HepG2 (cell line): ENCODE measurements around the gene SEMA3B. TPM values are rescaled to one million over a fixed set of nuclear protein-coding genes. Genes with fewer than 3 reads are reported as not detected.
A peak's percentile ranks its signal among the peaks of the same experiment; 100 is the strongest.

Source experiments
- FOXK1 ChIP-seq: sonication (generic); formaldehyde crosslinking; IDR thresholded peaks from 2 replicates; pipeline ENCODE4 v1.4.0; 2020; ENCODE audit warnings: low read depth, missing genetic modification reagents, borderline replicate concordance
- GZF1 ChIP-seq: sonication (generic); formaldehyde crosslinking; IDR thresholded peaks from 2 replicates; pipeline ENCODE4 v1.5.1; 2020; ENCODE audit warnings: mild to moderate bottlenecking, missing genetic modification reagents
- HIVEP1 ChIP-seq: sonication (generic); formaldehyde crosslinking; IDR thresholded peaks from 2 replicates; pipeline ENCODE4 v1.4.0; 2020; ENCODE audit warnings: mild to moderate bottlenecking, missing genetic modification reagents
- IRF2 ChIP-seq: IDR thresholded peaks from 2 replicates; pipeline ENCODE4 v1.6.1; 2018; ENCODE audit warnings: missing genetic modification reagents, missing compliant biosample characterization
- KDM2A ChIP-seq: sonication (generic); formaldehyde crosslinking; IDR thresholded peaks from 2 replicates; pipeline ENCODE4 v1.4.0; 2020; ENCODE audit warnings: low read depth, missing genetic modification reagents, borderline replicate concordance
- KLF12 ChIP-seq: sonication (generic); formaldehyde crosslinking; IDR thresholded peaks from 2 replicates; pipeline ENCODE4 v1.4.0; 2020; ENCODE audit warnings: missing genetic modification reagents, borderline replicate concordance
- LCORL ChIP-seq, 2 experiments: fragments of 450-650 bp in 1 of 2; sonication (generic) in 1 of 2; formaldehyde crosslinking in 1 of 2; IDR thresholded peaks; 2 replicates each; pipeline versions ENCODE4 v1.5.0 to v1.6.1; 2017 to 2020; ENCODE audit warnings: antibody characterized with exemption in 1 of 2, missing genetic modification reagents in 1 of 2
- MBD4 ChIP-seq: IDR thresholded peaks from 2 replicates; pipeline ENCODE4 v1.6.1; 2012; ENCODE audit warnings: low read length, inconsistent platforms, borderline replicate concordance
- MIXL1 ChIP-seq: IDR thresholded peaks from 2 replicates; pipeline ENCODE4 v1.6.1; 2016
- PAXIP1 ChIP-seq: sonication (generic); formaldehyde crosslinking; conservative IDR thresholded peaks from 2 replicates; pipeline ENCODE4 v1.4.0; 2020; ENCODE audit warnings: mild to moderate bottlenecking, missing genetic modification reagents, moderate library complexity
- RBAK ChIP-seq: sonication (generic); formaldehyde crosslinking; IDR thresholded peaks from 2 replicates; pipeline ENCODE4 v1.5.1; 2020; ENCODE audit warnings: mild to moderate bottlenecking, missing genetic modification reagents
- SALL2 ChIP-seq: sonication (generic); formaldehyde crosslinking; IDR thresholded peaks from 2 replicates; pipeline ENCODE4 v1.8.1; 2023; ENCODE audit warnings: mild to moderate bottlenecking, missing genetic modification reagents, inconsistent platforms
- SOX5 ChIP-seq: IDR thresholded peaks from 2 replicates; pipeline ENCODE4 v1.6.1; 2016; ENCODE audit warnings: borderline replicate concordance
- TEAD2 ChIP-seq: sonication (generic); formaldehyde crosslinking; IDR thresholded peaks from 2 replicates; pipeline ENCODE4 v1.9.0; 2021; ENCODE audit warnings: missing genetic modification reagents
- ZNF710 ChIP-seq: sonication (generic); formaldehyde crosslinking; IDR thresholded peaks from 2 replicates; pipeline ENCODE4 v1.5.0; 2020; ENCODE audit warnings: mild to moderate bottlenecking, missing genetic modification reagents, borderline replicate concordance
- polyA plus RNA-seq, 8 experiments: library from polyadenylated mRNA; depleted of rRNA in 3 of 8; stranded (reverse) in 7 of 8; unstranded in 1 of 8; fragments of >200 nt; fragmentation: Illumina TruSeq in 4 of 8; extraction: Trizol in 4 of 8; gene quantifications; 2 replicates each; pipeline versions ENCODE4 v1.2.1 to v1.2.3, GENCODE V29; 2011 to 2016; ENCODE audit warnings: low read depth in 4 of 8, missing spikeins in 1 of 8, mixed read lengths in 1 of 8; ENCODE audit not compliant: insufficient read depth in 1 of 8
- total RNA-seq, 5 experiments: library from RNA; depleted of rRNA; stranded (reverse); fragments of >200 nt; fragmentation: Illumina TruSeq; extraction: Trizol; gene quantifications; 2 replicates each; pipeline ENCODE4 v1.2.3, GENCODE V29; 2016; ENCODE audit warnings: low read depth in 1 of 5
- TF ChIP-seq, protein P1 (sequence below): IDR thresholded peaks from 2 replicates; pipeline ENCODE4 v1.6.1; 2018; ENCODE audit warnings: missing genetic modification reagents, mild to moderate bottlenecking, missing compliant biosample characterization
- TF ChIP-seq, protein P2 (sequence below): sonication (generic); formaldehyde crosslinking; IDR thresholded peaks from 2 replicates; pipeline ENCODE4 v1.4.0; 2020; ENCODE audit warnings: missing genetic modification reagents
- TF ChIP-seq, protein P3 (sequence below): sonication (generic); formaldehyde crosslinking; IDR thresholded peaks from 2 replicates; pipeline ENCODE4 v1.4.0; 2020; ENCODE audit warnings: missing genetic modification reagents

Gene SEMA3B
- total and polyA plus RNA-seq, 2 of the 13 experiments (the other 11 are each of a cell fraction or from before 2014, with no cell fraction given): 93.2 to 158 TPM

DNA sequence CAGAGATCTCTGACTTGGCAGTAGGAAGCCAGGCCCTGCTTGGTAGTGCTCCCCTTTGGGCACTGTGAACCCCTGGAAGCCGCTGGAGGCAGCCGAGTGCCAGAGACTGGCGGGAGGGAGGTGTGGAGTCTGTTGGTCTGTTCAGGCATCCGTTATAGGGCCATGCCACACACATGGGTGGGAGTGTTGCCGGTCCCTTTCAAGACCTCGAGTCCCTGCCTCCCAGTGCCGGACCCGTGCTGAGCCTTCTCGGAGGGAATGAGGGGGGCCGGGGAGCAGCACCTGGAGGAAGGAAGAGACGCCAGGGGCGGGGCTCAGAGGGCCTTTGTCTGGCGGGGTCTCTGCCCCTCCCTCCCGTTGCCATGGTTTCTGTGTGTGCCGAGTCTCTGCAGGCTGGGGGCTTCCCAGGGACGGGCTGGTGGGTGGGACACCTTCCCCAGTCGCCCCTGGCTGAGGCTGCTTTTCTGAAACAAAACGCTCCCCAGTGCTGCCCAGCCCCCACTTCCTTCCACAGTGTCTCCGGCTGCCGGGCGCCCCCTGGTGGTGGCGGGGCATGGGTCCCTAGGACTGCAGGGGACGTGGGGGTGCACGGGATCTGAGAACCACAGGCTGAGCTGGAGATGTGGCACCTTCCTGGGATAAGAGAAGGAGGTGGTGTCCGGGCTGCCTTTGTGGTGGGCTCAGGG, 23.0 kb upstream of the SEMA3B start (continued):
- peak; percentile 49; the same call in 1 of the 2 replicates for TF ChIP-seq SALL2 (CRISPR knock-in tag)
- peak; percentile 85 for TF ChIP-seq KDM2A (CRISPR knock-in tag)
- TF ChIP-seq, protein P1, sequence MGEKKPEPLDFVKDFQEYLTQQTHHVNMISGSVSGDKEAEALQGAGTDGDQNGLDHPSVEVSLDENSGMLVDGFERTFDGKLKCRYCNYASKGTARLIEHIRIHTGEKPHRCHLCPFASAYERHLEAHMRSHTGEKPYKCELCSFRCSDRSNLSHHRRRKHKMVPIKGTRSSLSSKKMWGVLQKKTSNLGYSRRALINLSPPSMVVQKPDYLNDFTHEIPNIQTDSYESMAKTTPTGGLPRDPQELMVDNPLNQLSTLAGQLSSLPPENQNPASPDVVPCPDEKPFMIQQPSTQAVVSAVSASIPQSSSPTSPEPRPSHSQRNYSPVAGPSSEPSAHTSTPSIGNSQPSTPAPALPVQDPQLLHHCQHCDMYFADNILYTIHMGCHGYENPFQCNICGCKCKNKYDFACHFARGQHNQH (CRISPR knock-in tag): 0 out of 2 replicates have a peak, but pooled peaks have one; percentile 54
- TF ChIP-seq, protein P2, sequence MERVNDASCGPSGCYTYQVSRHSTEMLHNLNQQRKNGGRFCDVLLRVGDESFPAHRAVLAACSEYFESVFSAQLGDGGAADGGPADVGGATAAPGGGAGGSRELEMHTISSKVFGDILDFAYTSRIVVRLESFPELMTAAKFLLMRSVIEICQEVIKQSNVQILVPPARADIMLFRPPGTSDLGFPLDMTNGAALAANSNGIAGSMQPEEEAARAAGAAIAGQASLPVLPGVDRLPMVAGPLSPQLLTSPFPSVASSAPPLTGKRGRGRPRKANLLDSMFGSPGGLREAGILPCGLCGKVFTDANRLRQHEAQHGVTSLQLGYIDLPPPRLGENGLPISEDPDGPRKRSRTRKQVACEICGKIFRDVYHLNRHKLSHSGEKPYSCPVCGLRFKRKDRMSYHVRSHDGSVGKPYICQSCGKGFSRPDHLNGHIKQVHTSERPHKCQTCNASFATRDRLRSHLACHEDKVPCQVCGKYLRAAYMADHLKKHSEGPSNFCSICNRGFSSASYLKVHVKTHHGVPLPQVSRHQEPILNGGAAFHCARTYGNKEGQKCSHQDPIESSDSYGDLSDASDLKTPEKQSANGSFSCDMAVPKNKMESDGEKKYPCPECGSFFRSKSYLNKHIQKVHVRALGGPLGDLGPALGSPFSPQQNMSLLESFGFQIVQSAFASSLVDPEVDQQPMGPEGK (CRISPR knock-in tag): peak; percentile 95
- 0 out of 2 replicates have a peak, but pooled peaks have one; percentile 16 for TF ChIP-seq KLF12
- no peak for TF ChIP-seq MIXL1 (CRISPR knock-in tag)
- TF ChIP-seq ZNF710: peak; percentile 80; the same call in 1 of the 2 replicates
- TF ChIP-seq, protein P3, sequence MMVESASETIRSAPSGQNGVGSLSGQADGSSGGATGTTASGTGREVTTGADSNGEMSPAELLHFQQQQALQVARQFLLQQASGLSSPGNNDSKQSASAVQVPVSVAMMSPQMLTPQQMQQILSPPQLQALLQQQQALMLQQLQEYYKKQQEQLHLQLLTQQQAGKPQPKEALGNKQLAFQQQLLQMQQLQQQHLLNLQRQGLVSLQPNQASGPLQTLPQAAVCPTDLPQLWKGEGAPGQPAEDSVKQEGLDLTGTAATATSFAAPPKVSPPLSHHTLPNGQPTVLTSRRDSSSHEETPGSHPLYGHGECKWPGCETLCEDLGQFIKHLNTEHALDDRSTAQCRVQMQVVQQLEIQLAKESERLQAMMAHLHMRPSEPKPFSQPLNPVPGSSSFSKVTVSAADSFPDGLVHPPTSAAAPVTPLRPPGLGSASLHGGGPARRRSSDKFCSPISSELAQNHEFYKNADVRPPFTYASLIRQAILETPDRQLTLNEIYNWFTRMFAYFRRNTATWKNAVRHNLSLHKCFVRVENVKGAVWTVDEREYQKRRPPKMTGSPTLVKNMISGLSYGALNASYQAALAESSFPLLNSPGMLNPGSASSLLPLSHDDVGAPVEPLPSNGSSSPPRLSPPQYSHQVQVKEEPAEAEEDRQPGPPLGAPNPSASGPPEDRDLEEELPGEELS (CRISPR knock-in tag): peak; percentile 55; the same call in 1 of the 2 replicates
- peak; percentile 72 for TF ChIP-seq HIVEP1 (CRISPR knock-in tag)
- TF ChIP-seq SOX5: peak; percentile 40; the same call in 1 of the 2 replicates
- TF ChIP-seq LCORL (IDR thresholded peaks at IDR 0.05): no peak
- no peak for TF ChIP-seq LCORL (CRISPR knock-in tag; IDR thresholded peaks at IDR 0.05)
- peak; percentile 76; the same call in 1 of the 2 replicates for TF ChIP-seq IRF2 (CRISPR knock-in tag)
- TF ChIP-seq MBD4: no peak
- TF ChIP-seq FOXK1 (CRISPR knock-in tag): peak; percentile 31; the same call in 1 of the 2 replicates
- 0 out of 2 replicates have a peak, but pooled peaks have one; percentile 46 for TF ChIP-seq RBAK (CRISPR knock-in tag)
- 0 out of 2 replicates have a peak, but pooled peaks have one; percentile 41 for TF ChIP-seq GZF1 (CRISPR knock-in tag)
- no peak for TF ChIP-seq TEAD2 (CRISPR knock-in tag)
- TF ChIP-seq PAXIP1 (CRISPR knock-in tag): 0 out of 2 replicates have a peak, but pooled peaks have one; percentile 23
